Liver (tissue), 3 donors: ENCODE data around the gene ICAM3.

Experiments used
- GABPA ChIP-seq, 2 donors: IDR thresholded peaks in 1 of 2; conservative IDR thresholded peaks in 1 of 2; 2 replicates each; pipeline ENCODE4 v1.6.1; 2016; ENCODE audit warnings: antibody characterized with exemption in 2 of 2, mild to moderate bottlenecking in 1 of 2, moderate library complexity in 1 of 2
- HNF4G ChIP-seq: IDR thresholded peaks from 2 replicates; pipeline ENCODE4 v1.6.1; 2016; ENCODE audit warnings: antibody characterized with exemption
- RAD21 ChIP-seq, 2 donors: IDR thresholded peaks; 2 replicates each; pipeline ENCODE4 v1.6.1; 2016; ENCODE audit warnings: antibody characterized with exemption in 2 of 2, mild to moderate bottlenecking in 2 of 2
- SP1 ChIP-seq: IDR thresholded peaks from 2 replicates; pipeline ENCODE4 v1.6.1; 2018; ENCODE audit warnings: antibody characterized with exemption, mild to moderate bottlenecking
- TAF1 ChIP-seq: conservative IDR thresholded peaks from 2 replicates; pipeline ENCODE4 v1.6.1; 2016; ENCODE audit warnings: antibody characterized with exemption, mild to moderate bottlenecking
- YY1 ChIP-seq: IDR thresholded peaks from 2 replicates; pipeline ENCODE4 v1.6.1; 2016; ENCODE audit warnings: antibody characterized with exemption, mild to moderate bottlenecking
- TF ChIP-seq, protein P1 (sequence below): fragments of 150-350 bp; IDR thresholded peaks from 2 replicates; pipeline ENCODE4 v1.5.1; 2017; ENCODE audit warnings: improper control_type of control experiment, low read depth, low read length; ENCODE audit not compliant: missing input control
- TF ChIP-seq, protein P2 (sequence below): IDR thresholded peaks from 2 replicates; pipeline ENCODE4 v1.6.1; 2016; ENCODE audit warnings: antibody characterized with exemption
- TF ChIP-seq, protein P3 (sequence below): IDR thresholded peaks from 2 replicates; pipeline ENCODE4 v1.6.1; 2016; ENCODE audit warnings: antibody characterized with exemption
- donor health status: healthy.
- donor health status: healthy.

DNA sequence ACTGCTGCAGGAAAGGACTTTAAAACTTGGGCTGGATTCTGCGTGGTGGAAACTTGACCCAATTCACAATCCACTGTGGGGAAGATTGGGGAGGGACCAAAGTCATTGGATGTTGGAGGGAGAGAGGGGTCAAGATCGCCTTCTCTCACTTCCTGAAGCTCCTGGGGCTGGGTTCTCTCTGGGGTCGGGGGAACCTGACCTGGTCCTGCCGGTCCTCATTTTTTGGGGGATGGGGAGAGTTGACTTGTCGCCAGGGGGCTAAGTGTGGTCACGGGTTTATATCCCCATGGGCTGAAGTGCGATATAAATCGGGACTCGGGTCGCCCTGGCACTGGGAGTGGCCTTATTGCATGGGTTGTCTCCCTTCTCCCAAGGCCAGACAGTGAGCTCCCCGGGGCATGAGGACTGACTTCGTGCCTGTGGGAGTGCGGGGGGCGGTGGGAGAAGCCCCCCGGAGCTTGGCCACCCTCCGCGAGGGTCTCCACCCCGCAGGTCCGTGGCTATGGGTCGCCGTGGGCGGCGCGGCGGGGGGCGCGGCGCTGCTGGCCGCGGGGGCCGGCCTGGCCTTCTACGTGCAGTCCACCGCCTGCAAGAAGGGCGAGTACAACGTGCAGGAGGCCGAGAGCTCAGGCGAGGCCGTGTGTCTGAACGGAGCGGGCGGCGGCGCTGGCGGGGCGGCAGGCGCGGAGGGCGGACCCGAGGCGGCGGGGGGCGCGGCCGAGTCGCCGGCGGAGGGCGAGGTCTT, 43.4 kb downstream of the ICAM3 start:
- TF ChIP-seq YY1 (no peak), SP1 (no peak), TAF1 (no peak), GABPA (IDR thresholded peaks at IDR 0.05 in 1 of 2, conservative IDR thresholded peaks at IDR 0.05 in 1 of 2) (no peak), HNF4G (no peak), RAD21 (IDR thresholded peaks at IDR 0.05) (no peak)
- TF ChIP-seq, protein P1, sequence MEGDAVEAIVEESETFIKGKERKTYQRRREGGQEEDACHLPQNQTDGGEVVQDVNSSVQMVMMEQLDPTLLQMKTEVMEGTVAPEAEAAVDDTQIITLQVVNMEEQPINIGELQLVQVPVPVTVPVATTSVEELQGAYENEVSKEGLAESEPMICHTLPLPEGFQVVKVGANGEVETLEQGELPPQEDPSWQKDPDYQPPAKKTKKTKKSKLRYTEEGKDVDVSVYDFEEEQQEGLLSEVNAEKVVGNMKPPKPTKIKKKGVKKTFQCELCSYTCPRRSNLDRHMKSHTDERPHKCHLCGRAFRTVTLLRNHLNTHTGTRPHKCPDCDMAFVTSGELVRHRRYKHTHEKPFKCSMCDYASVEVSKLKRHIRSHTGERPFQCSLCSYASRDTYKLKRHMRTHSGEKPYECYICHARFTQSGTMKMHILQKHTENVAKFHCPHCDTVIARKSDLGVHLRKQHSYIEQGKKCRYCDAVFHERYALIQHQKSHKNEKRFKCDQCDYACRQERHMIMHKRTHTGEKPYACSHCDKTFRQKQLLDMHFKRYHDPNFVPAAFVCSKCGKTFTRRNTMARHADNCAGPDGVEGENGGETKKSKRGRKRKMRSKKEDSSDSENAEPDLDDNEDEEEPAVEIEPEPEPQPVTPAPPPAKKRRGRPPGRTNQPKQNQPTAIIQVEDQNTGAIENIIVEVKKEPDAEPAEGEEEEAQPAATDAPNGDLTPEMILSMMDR: no peak
- TF ChIP-seq, protein P2, sequence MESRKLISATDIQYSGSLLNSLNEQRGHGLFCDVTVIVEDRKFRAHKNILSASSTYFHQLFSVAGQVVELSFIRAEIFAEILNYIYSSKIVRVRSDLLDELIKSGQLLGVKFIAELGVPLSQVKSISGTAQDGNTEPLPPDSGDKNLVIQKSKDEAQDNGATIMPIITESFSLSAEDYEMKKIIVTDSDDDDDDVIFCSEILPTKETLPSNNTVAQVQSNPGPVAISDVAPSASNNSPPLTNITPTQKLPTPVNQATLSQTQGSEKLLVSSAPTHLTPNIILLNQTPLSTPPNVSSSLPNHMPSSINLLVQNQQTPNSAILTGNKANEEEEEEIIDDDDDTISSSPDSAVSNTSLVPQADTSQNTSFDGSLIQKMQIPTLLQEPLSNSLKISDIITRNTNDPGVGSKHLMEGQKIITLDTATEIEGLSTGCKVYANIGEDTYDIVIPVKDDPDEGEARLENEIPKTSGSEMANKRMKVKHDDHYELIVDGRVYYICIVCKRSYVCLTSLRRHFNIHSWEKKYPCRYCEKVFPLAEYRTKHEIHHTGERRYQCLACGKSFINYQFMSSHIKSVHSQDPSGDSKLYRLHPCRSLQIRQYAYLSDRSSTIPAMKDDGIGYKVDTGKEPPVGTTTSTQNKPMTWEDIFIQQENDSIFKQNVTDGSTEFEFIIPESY: no peak
- TF ChIP-seq, protein P3, sequence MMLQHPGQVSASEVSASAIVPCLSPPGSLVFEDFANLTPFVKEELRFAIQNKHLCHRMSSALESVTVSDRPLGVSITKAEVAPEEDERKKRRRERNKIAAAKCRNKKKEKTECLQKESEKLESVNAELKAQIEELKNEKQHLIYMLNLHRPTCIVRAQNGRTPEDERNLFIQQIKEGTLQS: no peak
